ENCODE measurements around the gene MT1E.
A peak's percentile ranks its signal among the peaks of the same experiment; 100 is the strongest.

MT1E gene

DNA sequence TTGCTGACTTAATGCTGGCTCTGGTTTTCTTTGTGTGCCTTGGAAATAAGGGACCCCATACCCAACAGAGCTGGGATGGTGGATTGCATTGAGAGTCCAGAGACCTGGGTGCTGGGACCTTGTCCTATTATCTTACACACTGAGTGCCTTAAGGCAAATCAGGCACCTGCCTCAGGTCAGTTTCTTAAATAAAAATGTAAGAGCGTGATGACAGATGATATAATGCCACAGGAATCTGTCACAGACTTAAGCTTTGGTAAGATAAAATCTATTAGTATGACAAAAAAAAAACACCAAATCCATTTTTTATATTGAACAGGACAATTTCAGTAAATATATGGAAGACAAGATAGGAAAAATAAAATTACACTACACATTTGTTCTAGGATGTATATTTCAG, 14.5 kb downstream of the MT1E start:
- Mint-ChIP-seq H3K9me3 (no peaks in the 10 kb centered on the region), H3K36me3 (ENCODE audit: low read depth) (no peaks in the 10 kb centered on the region), H3K27me3 (ENCODE audit: low read depth) (peaks cover 81% of the 10 kb centered on the region), H3K27ac (no peak overlapping the region), H3K4me3 (no peak overlapping the region), H3K4me1 (ENCODE audit: low read depth) (peaks cover 29% of the 10 kb centered on the region)

DNA sequence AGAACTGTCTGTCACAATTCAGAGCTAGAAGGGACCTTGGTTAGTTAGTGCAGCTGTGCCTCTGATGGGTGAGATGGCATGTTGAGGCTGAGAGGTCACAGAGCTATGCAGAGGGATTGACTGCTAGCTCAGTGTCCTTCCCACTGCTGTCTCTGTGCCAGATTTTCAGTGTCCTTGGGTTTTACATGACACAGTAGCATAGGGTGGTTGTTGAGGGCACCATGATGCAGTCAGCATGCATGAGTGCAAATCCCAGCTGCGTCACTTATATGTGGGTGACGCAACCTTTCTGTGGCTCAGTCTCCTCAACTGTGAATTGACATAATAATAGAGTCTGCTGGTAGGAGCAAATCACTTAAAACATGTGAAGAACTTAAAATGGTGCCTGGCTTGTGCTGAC, 15.6 kb downstream of the MT1E start:
- Mint-ChIP-seq H3K36me3 (ENCODE audit: low read depth) (no peaks in the 10 kb centered on the region), H3K27me3 (ENCODE audit: low read depth) (peaks cover 78% of the 10 kb centered on the region), H3K4me3 (no peak overlapping the region), H3K27ac (no peak overlapping the region), H3K9me3 (no peaks in the 10 kb centered on the region), H3K4me1 (ENCODE audit: low read depth) (peaks cover 26% of the 10 kb centered on the region)

- Mint-ChIP-seq H3K4me3 (peak overlapping the region; percentile 71), H3K27me3 (ENCODE audit: low read depth) (peaks cover 73% of the 10 kb centered on the region), H3K36me3 (ENCODE audit: low read depth) (no peaks in the 10 kb centered on the region), H3K27ac (no peak overlapping the region), H3K4me1 (ENCODE audit: low read depth) (peaks cover 19% of the 10 kb centered on the region), H3K9me3 (no peaks in the 10 kb centered on the region)
Measured at GRCh38 chr16:56643080-56643778, 17.6 kb downstream of the MT1E start.

- Mint-ChIP-seq H3K27ac (no peak overlapping the region), H3K4me1 (ENCODE audit: low read depth) (peaks cover 19% of the 10 kb centered on the region), H3K4me3 (peak overlapping the region; percentile 71), H3K36me3 (ENCODE audit: low read depth) (no peaks in the 10 kb centered on the region), H3K27me3 (ENCODE audit: low read depth) (peaks cover 75% of the 10 kb centered on the region), H3K9me3 (no peaks in the 10 kb centered on the region)
Measured at GRCh38 chr16:56643833-56644232, 18.3 kb downstream of the MT1E start.

DNA sequence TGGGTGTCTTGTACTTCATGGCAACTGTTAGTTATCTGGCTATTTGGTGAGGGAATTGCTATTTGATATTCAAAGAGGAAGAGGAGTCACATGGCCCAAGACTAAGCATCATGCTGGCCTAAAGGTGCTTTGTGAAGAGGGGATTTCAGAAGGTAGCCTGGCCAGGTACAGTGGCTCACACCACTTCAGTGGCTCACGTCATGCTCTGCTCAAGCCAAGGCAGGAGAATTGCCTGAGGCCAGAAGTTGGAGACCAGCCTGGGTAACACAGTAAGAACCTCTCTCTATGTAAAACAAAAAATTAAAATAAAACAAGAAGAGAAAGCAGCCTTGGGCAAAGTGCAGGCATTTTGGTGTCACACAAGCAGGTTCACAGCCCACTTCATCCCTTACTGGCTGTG, 19.7 kb downstream of the MT1E start:
- no peak overlapping the region for H3K27ac Mint-ChIP-seq
- H3K36me3 Mint-ChIP-seq (ENCODE audit: low read depth) = no peaks in the 10 kb centered on the region
- peaks cover 19% of the 10 kb centered on the region for H3K4me1 Mint-ChIP-seq (ENCODE audit: low read depth)
- no peaks in the 10 kb centered on the region for H3K9me3 Mint-ChIP-seq
- H3K27me3 Mint-ChIP-seq (ENCODE audit: low read depth) = peaks cover 67% of the 10 kb centered on the region
- H3K4me3 Mint-ChIP-seq = no peak overlapping the region

- Mint-ChIP-seq H3K9me3 (no peaks in the 10 kb centered on the region), H3K27ac (no peak overlapping the region), H3K36me3 (ENCODE audit: low read depth) (no peaks in the 10 kb centered on the region), H3K27me3 (ENCODE audit: low read depth) (peaks cover 62% of the 10 kb centered on the region), H3K4me3 (no peak overlapping the region), H3K4me1 (ENCODE audit: low read depth) (peaks cover 19% of the 10 kb centered on the region)
Measured at GRCh38 chr16:56645838-56646237, 20.3 kb downstream of the MT1E start.

DNA sequence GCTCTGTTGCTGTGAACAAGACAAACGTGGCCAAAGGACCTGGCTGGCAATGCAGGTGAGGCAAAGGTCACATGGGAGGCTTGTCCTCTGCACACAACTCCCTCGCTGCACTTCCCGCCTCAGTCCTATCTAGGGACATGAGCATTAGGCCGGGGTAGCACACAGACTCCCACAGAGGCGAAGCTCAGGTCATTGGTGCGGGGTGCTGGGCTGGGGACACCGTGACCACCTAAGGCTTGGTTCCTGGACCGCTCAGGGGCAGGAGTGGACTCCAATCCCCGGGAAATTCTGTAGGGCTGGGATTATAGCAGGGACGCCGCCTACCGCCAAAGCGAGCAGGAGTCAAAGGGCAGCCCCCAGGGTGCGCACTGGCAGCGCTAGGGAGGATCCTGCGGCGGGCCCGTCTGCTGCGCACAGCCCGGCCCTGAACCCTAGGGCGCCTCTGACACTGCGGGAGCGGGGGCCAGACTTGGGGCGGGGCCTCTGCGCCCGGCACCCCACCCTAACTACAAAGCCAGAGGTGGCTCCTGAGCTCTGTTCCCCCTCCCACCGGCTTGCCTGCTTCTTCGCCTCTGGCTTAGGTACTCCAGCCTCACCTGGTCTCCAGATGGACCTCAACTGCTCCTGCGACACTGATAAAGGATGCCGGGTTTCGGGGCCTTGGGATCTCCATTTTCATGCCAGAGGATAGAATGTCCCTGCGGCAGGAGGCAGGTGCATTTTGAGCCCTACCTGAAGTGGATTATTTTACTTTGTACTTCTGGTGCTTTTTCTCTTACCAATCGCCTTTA, 22.3 kb downstream of the MT1E start:
- Mint-ChIP-seq H3K27ac (no peak overlapping the region), H3K9me3 (no peaks in the 10 kb centered on the region), H3K27me3 (ENCODE audit: low read depth) (peaks cover 65% of the 10 kb centered on the region), H3K4me1 (ENCODE audit: low read depth) (peaks cover 12% of the 10 kb centered on the region), H3K4me3 (no peak overlapping the region), H3K36me3 (ENCODE audit: low read depth) (no peaks in the 10 kb centered on the region)

DNA sequence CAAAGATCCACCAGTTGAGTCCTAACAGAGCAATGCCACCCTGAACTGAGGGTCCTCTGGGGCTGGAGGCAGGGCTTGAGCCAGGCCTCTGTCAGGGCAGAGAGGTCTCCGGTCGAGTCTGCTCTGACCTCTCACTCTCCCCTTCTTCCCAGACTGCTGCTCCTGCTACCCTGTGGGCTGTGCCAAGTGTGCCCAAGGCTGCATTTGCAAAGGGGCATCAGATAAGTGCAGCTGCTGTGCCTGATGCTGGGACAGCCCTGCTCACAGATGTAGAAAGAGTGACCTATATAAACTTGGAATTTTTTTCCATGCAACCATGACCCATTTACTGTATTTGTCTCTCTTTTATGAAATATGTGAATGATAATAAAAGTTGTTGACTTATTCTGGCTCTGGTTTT, 23.7 kb downstream of the MT1E start:
- Mint-ChIP-seq H3K4me1 (ENCODE audit: low read depth) (peaks cover under 1% of the 10 kb centered on the region), H3K27ac (no peak overlapping the region), H3K4me3 (no peak overlapping the region), H3K27me3 (ENCODE audit: low read depth) (peaks cover 63% of the 10 kb centered on the region), H3K9me3 (no peaks in the 10 kb centered on the region), H3K36me3 (ENCODE audit: low read depth) (no peaks in the 10 kb centered on the region)

GRCh38 chr16:56649820-56650219, 24.2 kb downstream of the MT1E start:
- no peaks in the 10 kb centered on the region for H3K9me3 Mint-ChIP-seq

DNA sequence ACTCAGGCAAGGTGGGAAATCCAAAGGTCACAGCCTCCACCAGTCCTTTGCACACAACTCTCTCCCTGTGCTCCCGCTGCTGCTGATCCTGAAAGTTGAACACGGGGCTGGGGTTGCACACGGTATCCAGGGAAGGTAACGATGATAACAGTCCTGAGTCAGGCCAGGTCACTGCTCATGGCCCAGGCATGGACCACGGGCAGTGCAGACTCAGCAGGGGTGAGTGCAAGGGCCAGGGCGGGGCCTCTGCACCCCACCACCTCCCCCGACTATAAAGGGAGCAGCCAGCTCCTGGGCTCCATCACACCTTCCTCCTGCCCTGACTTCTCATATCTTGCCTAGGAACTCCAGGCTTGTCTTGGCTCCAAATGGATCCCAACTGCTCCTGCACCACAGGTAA, 26.0 kb downstream of the MT1E start, which contains the start of gene MT1B:
MT1B (plus strand) TSS at position 301 of the 400 bp plus-strand sequence; CDS start at position 369, 68 bp downstream.
- no peaks in the 10 kb centered on the region for H3K9me3 Mint-ChIP-seq
- H3K4me1 Mint-ChIP-seq (ENCODE audit: low read depth) = no peaks in the 10 kb centered on the region
- H3K27me3 Mint-ChIP-seq (ENCODE audit: low read depth) = peaks cover 46% of the 10 kb centered on the region
- no peaks in the 10 kb centered on the region for H3K36me3 Mint-ChIP-seq (ENCODE audit: low read depth)
- no peak within 1 kb of the TSS for H3K27ac Mint-ChIP-seq
- H3K4me3 Mint-ChIP-seq = no peak within 1 kb of the TSS

More at GRCh38 chr16:56649820-56650219, 24.2 kb downstream of the MT1E start:
- H3K4me1 Mint-ChIP-seq (ENCODE audit: low read depth) = no peaks in the 10 kb centered on the region
- no peak overlapping the region for H3K4me3 Mint-ChIP-seq
- H3K27ac Mint-ChIP-seq = no peak overlapping the region
- no peaks in the 10 kb centered on the region for H3K36me3 Mint-ChIP-seq (ENCODE audit: low read depth)
- H3K27me3 Mint-ChIP-seq (ENCODE audit: low read depth) = peaks cover 59% of the 10 kb centered on the region

DNA sequence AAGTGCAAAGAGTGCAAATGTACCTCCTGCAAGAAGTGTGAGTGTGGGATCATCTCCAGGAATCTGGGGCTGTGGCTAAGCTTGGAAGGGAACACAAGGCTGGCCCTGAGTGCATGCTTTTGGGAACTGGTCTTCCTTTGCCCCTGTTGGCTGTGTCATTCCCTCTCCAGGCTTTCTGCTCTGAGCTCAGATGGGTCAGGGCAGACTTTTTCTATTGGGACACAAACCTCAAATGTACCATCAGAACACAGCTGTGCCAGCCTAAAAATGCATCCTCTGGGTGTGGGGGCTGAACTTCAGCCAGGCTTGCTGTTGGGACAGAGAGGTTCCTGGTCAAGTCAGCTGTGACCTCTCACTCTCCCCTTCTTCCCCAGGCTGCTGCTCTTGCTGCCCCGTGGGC, 27.0 kb downstream of the MT1E start:
- Mint-ChIP-seq H3K4me3 (no peak overlapping the region), H3K9me3 (no peaks in the 10 kb centered on the region), H3K27ac (no peak overlapping the region), H3K4me1 (ENCODE audit: low read depth) (peaks cover 4% of the 10 kb centered on the region), H3K36me3 (ENCODE audit: low read depth) (peaks cover 1% of the 10 kb centered on the region), H3K27me3 (ENCODE audit: low read depth) (peaks cover 38% of the 10 kb centered on the region)

GRCh38 chr16:56653218-56653617, 27.6 kb downstream of the MT1E start:
- H3K4me3 Mint-ChIP-seq = no peak overlapping the region
- peaks cover 1% of the 10 kb centered on the region for H3K36me3 Mint-ChIP-seq (ENCODE audit: low read depth)
- no peak overlapping the region for H3K27ac Mint-ChIP-seq
- peaks cover 34% of the 10 kb centered on the region for H3K27me3 Mint-ChIP-seq (ENCODE audit: low read depth)
- H3K4me1 Mint-ChIP-seq (ENCODE audit: low read depth) = peaks cover 8% of the 10 kb centered on the region
- H3K9me3 Mint-ChIP-seq = no peaks in the 10 kb centered on the region

GRCh38 chr16:56657555-56658326, 32.2 kb downstream of the MT1E start, which contains the start of gene MT1F:
MT1F (plus strand) TSS chr16:56657959; CDS start chr16:56658059, 100 bp downstream.
- Mint-ChIP-seq H3K27me3 (ENCODE audit: low read depth) (peaks cover 28% of the 10 kb centered on the region), H3K4me1 (ENCODE audit: low read depth) (peaks cover 18% of the 10 kb centered on the region), H3K4me3 (peak within 1 kb of the TSS; percentile 95), H3K9me3 (no peaks in the 10 kb centered on the region), H3K27ac (peak within 1 kb of the TSS; percentile 88), H3K36me3 (ENCODE audit: low read depth) (peaks cover 6% of the 10 kb centered on the region)

- peaks cover 22% of the 10 kb centered on the region for H3K4me1 Mint-ChIP-seq (ENCODE audit: low read depth)
- H3K36me3 Mint-ChIP-seq (ENCODE audit: low read depth) = peaks cover 7% of the 10 kb centered on the region
- peaks cover 26% of the 10 kb centered on the region for H3K27me3 Mint-ChIP-seq (ENCODE audit: low read depth)
- peak overlapping the region; percentile 95 for H3K4me3 Mint-ChIP-seq
- H3K27ac Mint-ChIP-seq = peak overlapping the region; percentile 88
- no peaks in the 10 kb centered on the region for H3K9me3 Mint-ChIP-seq
Measured at GRCh38 chr16:56658327-56658875, 32.8 kb downstream of the MT1E start.

All from T-helper 1 cell treated with Interleukin-12 subunit alpha and Interleukin-12 subunit beta and Interleukin-4 antibody, amounts not matched to agents 30 μg/mL and 1 μg/mL, for 36 hours (primary cell).